ENCODE results near the gene CD55. TPM values are rescaled to one million over a fixed set of nuclear protein-coding genes. Genes with fewer than 3 reads are reported as not detected.

Gene CD55
- total RNA-seq, 1 donor from 2014 or later: 106 TPM

DNA sequence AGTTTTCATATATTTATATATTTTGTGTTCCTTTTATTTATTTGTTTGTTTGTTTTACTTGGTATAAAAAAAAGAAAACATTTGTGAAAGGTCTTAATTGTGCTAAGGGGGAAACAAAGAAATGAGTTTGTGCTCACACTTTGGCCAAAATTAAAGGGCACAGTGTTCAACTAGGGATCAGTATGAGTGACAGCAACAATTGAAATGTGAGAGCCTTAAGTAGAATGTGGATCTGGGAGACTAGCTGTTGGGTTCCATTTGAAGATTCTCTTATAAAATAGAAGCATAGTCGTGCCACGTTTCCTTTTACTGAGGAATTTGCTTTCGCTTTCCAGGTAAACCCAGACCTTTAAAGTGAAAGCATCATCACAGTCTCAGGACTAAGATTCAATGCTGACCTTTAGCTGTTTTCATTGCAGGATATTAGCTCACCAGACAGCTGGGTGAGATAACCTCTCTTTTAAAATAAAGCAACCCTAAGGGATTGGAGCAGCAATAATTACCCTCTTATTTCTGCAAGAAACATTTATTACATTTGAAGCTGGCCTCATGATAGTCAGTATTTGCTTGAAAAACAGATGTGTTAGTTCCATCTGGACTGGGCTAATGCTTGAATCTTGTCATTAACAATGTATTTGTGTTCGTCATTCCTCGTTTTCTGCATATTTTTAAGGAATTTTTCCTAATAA is 37.1 kb upstream of the CD55 start:
- Histone ChIP-seq H3K36me3 (no peaks in the 10 kb centered on the region), H3K4me1 (peaks cover 48% of the 10 kb centered on the region), H3K27me3 (no peaks in the 10 kb centered on the region), H3K27ac (no peak overlapping the region), H3K9me3 (no peaks in the 10 kb centered on the region), H3K4me3 (no peak overlapping the region)
- DNase-seq (ENCODE audit: extremely low spot score in 2 of 2): no peak
- intact Hi-C loops (cut with DNase I): no loop called here
- TF ChIP-seq POLR2A (IDR thresholded peaks at IDR 0.05) (no peak), POLR2AphosphoS5 (IDR thresholded peaks at IDR 0.05; ENCODE audit: insufficient read depth in 1 of 2, low read depth in 1 of 2) (no peak)
- TF ChIP-seq, protein P1, sequence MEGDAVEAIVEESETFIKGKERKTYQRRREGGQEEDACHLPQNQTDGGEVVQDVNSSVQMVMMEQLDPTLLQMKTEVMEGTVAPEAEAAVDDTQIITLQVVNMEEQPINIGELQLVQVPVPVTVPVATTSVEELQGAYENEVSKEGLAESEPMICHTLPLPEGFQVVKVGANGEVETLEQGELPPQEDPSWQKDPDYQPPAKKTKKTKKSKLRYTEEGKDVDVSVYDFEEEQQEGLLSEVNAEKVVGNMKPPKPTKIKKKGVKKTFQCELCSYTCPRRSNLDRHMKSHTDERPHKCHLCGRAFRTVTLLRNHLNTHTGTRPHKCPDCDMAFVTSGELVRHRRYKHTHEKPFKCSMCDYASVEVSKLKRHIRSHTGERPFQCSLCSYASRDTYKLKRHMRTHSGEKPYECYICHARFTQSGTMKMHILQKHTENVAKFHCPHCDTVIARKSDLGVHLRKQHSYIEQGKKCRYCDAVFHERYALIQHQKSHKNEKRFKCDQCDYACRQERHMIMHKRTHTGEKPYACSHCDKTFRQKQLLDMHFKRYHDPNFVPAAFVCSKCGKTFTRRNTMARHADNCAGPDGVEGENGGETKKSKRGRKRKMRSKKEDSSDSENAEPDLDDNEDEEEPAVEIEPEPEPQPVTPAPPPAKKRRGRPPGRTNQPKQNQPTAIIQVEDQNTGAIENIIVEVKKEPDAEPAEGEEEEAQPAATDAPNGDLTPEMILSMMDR (IDR thresholded peaks at IDR 0.05): no peak

DNA sequence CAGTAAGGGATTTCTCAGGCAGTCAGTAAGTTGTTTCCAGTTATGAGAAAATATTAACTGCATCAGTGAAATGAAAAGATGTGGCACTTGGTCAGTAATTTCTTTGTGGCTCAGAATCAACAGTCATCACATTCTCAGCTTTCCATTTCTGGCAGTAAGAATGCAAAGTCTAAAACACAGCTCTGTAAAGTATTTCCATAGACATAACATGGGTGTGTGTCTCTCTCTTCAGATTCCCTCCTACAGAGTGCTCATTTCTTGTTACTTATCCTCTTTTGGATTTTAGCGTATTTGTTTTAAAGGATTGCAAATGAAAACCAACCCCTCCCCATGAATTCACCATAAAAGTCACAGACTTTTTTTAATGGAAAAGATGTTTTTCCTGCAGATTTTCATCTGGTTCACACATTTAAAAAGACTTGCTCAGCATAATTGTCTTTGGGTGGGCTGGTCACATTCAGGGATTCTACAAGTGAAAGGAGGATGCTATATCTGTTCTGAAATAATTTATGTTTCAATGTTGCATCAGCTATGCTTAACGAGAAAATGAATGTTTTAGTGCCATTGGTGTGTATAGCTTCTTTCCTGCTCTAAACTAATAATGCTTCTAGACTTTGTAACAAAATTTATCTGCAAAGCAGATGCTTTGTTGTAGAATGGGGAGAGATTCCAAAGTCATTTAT is 34.6 kb upstream of the CD55 start:
- no peak for DNase-seq (ENCODE audit: extremely low spot score in 2 of 2)
- Histone ChIP-seq H3K9me3 (no peaks in the 10 kb centered on the region), H3K4me1 (peaks cover 44% of the 10 kb centered on the region), H3K4me3 (no peak overlapping the region), H3K27me3 (no peaks in the 10 kb centered on the region), H3K27ac (no peak overlapping the region), H3K36me3 (no peaks in the 10 kb centered on the region)
- intact Hi-C loops (cut with DNase I): no loop called here
- TF ChIP-seq, protein P1 (IDR thresholded peaks at IDR 0.05): no peak
- TF ChIP-seq POLR2A (IDR thresholded peaks at IDR 0.05) (no peak), POLR2AphosphoS5 (IDR thresholded peaks at IDR 0.05; ENCODE audit: insufficient read depth in 1 of 2, low read depth in 1 of 2) (no peak)

DNA sequence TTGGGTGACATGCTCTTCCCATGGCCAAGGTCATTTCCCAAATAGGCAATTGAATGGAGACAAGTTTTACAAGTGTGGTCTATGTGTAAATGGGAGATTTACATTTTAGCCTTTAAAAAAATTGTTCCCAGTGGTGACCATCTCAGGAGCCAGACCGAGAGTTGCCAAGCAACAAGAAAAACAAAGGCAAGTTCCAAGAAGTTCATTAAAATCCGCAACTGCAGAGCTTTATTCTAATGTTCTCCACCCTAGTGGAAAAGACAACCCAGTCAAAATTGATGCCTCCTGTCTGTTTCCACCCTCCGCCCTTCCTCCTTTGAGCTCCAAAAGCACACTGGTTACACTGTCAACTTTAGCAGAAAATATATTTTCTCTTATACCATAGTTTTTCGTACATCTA is 33.2 kb upstream of the CD55 start:
- Histone ChIP-seq H3K36me3 (no peaks in the 10 kb centered on the region), H3K27me3 (no peaks in the 10 kb centered on the region), H3K4me3 (no peak overlapping the region), H3K9me3 (no peaks in the 10 kb centered on the region), H3K4me1 (peaks cover 32% of the 10 kb centered on the region), H3K27ac (peak overlapping the region; percentile 9)
- no peak for TF ChIP-seq POLR2A (IDR thresholded peaks at IDR 0.05)
- TF ChIP-seq, protein P1 (IDR thresholded peaks at IDR 0.05): no peak
- TF ChIP-seq POLR2AphosphoS5 (IDR thresholded peaks at IDR 0.05; ENCODE audit: insufficient read depth in 1 of 2, low read depth in 1 of 2): no peak
- no peak for DNase-seq (ENCODE audit: extremely low spot score in 2 of 2)
- intact Hi-C loops (cut with DNase I): no loop called here

DNA sequence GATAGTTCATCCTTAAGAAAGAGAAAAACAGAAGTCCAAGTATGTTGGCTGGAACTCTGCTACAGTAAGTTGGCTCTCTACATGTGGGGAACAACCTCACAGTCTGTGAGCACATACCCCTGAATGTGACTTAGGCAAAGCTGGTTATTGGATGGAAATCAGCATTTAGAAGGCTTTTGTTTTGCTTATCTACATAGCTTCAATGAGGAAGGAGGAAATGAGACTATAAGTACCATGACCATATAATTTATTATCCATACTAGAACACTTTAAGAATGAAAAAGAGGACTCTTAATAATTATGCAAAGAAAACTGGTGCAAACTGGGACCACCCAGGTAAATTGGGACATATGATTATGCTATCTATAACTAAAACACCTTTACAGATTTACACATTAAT is 31.7 kb upstream of the CD55 start:
- Histone ChIP-seq H3K9me3 (no peaks in the 10 kb centered on the region), H3K27ac (no peak overlapping the region), H3K4me1 (peaks cover 17% of the 10 kb centered on the region), H3K4me3 (no peak overlapping the region), H3K36me3 (no peaks in the 10 kb centered on the region), H3K27me3 (no peaks in the 10 kb centered on the region)
- TF ChIP-seq POLR2A (IDR thresholded peaks at IDR 0.05): no peak
- TF ChIP-seq, protein P1 (IDR thresholded peaks at IDR 0.05): no peak
- no peak for TF ChIP-seq POLR2AphosphoS5 (IDR thresholded peaks at IDR 0.05; ENCODE audit: insufficient read depth in 1 of 2, low read depth in 1 of 2)
- no peak for DNase-seq (ENCODE audit: extremely low spot score in 2 of 2)
- intact Hi-C loops (cut with DNase I): no loop called here

DNA sequence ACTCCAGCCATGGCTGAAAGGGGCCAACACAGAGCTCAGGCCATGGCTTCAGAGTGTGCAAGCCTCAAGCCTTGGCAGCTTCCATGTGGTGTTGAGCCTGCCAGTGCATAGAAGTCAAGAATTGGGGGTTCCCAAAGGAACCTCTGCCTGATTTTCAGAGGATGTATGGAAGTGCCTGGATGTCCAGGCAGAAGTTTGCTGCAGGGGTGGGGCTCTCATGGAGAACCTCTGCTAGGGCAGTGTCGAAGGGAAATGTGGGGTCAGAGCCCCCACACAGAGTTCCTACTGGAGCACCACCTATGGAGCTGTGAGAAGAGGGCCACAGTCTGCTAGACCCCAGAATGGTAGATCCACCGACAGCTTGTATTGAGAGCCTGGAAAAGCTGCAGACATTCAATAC is 29.8 kb upstream of the CD55 start:
- peaks cover 14% of the 10 kb centered on the region for H3K4me1 ChIP-seq
- no peak for DNase-seq (ENCODE audit: extremely low spot score in 2 of 2)
- H3K36me3 ChIP-seq: no peaks in the 10 kb centered on the region
- no peaks in the 10 kb centered on the region for H3K27me3 ChIP-seq
- TF ChIP-seq POLR2AphosphoS5 (IDR thresholded peaks at IDR 0.05; ENCODE audit: insufficient read depth in 1 of 2, low read depth in 1 of 2) (no peak), POLR2A (IDR thresholded peaks at IDR 0.05) (no peak)
- TF ChIP-seq, protein P1 (IDR thresholded peaks at IDR 0.05): no peak
- intact Hi-C loops (cut with DNase I): no loop called here
- H3K27ac ChIP-seq: no peak overlapping the region
- H3K9me3 ChIP-seq: no peaks in the 10 kb centered on the region
- no peak overlapping the region for H3K4me3 ChIP-seq

All from vagina (tissue), 2 donors.